Measurements from ENCODE around the gene CLDN24.

GRCh38 chr4:183306811-183307210 lies 15.4 kb downstream of the CLDN24 start:
- TF ChIP-seq RNF2 (IDR thresholded peaks at IDR 0.05; ENCODE audit: borderline replicate concordance, low read depth) (no peak), POLR2A (IDR thresholded peaks at IDR 0.05; ENCODE audit: low read length) (no peak), SREBF2 (IDR thresholded peaks at IDR 0.05) (no peak)
